HG03280 (cell line): Measurements from ENCODE around the gene ALPK1.
"Not testable (repeated sequence)": the region's sequence is repeated elsewhere in the genome, so short reads cannot be mapped to it uniquely, and the experiment has no call there.

Source experiments
- ATAC-seq: cut with Tn5 transposase; IDR thresholded peaks from one replicate; pipeline ENCODE4 v1.9.1; 2021; ENCODE audit warnings: mild to moderate bottlenecking, moderate library complexity; ENCODE audit not compliant: unreplicated experiment

The ALPK1 gene

GRCh38 chr4:112284166-112284565 is 13.0 kb upstream of the ALPK1 start:
- ATAC-seq = no peak

DNA sequence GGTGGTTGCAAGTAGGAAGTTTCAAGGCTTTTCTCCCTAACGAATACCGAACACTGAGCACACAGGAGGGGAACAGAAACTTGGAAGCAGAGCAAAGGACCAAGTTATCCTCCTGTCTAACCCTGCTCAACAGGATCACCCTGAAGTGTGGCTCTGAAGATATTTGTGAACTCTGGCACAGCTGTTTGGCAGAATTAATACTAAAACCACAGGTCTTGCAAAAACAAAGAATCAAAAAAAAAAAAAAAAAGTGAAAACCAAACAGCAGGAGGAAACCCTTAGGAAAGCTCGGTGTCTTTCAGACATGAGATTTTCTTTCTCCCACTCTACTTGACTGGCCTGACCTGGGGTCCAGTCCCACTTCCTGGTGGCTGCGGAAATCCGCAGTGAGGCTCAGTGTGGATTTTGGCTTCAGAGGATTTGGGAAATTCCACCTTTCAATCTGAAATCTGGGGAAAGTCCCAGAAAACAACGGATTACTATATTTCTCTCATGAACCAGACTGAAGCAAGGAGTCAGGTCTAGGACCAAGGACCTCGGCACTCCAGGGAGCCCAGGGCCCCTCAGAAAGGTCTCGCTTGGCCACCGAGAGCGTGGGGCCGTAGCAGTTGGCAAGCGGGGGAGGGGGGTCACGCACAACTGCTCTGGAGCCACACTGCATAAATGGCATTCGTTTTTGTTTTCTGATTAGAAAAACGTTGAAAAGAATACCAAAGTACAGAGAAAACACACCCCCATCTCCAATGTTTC is 12.3 kb upstream of the ALPK1 start:
- ATAC-seq = no peak

DNA sequence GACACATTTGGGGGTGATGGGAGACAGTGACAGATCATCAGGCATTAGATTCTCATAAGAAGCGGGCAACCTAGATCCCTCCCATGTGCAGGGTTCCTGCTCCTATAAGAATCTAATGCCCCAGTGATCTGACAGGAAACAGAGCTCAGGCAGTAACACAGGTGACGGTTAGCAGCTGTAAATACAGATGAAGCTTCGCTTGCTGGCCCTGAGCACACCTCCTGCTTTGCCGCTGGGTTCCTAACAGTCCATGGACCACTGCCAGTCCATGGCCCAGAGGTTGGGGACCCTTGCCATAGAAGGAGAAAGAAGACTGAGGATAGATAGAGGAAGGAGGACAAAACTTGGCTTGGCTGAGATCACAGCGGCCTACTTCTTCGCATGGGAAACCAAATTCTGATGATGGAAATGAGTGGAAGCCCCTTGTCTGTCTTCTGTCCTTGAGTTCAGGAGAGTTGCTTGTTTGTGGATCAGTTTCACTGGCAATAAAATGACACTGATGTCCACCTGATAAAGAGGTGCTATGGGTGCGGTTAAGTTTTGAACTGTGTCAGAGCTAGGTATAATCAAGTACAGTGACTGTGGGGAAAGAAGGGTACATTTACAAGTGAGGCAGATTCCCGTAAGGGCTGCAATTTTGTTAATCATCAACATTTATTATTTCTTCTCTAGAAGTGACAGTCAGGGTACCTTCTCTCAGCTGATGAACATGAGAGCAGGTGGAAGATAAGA is 9.7 kb upstream of the ALPK1 start:
- peak; percentile 23 for ATAC-seq

DNA sequence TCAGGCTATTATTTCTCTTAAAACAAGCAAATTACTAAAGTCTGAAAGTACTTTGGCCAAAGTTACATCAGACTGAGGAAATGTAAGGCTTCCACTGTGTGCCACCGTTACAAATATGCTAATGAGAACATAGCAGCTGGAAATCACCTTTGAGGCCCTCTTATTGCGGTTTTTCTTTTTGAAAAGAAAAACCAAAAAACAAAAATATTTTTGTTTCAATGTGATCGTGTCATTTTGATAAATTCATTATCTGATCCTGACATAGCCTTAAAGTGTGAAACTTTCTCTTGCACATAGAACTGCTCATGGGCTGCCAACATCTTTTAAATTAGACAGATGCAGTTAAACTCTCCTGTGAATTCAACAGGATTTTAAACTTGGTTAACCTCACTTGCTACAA is 8.7 kb upstream of the ALPK1 start:
- peak; percentile 35 for ATAC-seq

DNA sequence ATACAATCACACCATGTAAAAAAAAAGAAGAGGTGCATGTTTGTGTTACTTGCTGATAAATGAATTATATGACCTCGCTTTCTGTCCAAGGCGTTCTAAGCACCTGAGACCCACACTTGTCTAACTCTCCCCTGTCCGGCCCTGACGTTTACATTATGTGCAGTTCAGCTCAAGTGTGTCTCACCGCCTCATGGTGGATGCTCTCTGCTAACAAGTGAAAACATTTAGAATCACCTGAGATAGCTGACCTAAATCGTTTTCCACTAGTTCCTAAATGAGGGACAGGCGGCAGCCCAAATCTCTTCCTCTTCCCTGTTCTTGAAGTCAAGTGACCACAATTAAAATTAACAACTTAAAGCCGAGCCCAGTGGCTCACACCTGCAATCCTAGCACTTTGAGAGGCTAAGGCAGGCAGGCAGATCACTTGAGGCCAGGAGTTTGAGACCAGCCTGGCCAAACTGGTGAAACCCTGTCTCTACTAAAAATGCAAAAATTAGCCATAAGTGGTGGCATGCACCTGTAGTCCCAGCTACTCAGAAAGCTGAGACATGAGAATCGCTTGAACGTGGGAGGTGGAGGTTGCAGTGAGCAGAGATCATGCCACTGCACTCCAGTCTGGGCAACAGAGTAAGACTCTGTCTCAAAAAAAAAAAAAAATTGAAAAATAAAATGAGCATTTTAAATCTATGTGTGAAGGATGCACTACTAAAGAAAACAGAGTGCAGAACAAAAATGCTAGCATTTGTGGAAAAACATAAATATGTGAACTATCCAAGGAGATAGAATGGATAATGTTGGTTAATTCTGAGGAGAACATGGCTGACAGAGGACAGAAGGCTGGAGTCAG is 7.5 kb upstream of the ALPK1 start:
- ATAC-seq = no peak

DNA sequence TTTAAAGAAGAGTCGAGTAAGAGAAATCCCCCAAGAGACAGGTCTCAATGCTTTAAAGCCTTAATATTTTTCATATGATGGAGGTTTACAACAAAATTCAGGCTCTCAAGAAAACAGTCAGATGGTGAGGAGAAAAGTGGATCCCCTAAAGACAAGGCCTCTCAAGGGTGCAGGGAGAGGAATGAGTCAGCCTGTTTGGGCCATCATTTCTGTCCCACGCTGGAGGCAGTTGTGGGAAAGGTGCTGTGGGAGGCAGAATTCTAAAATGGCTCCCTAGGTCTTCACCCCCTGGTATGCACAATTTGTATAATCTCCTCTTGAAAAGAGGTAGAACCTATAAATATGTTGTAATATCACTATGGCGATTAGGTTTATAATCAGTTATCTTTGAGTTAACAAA is 6.8 kb upstream of the ALPK1 start:
- no peak for ATAC-seq

DNA sequence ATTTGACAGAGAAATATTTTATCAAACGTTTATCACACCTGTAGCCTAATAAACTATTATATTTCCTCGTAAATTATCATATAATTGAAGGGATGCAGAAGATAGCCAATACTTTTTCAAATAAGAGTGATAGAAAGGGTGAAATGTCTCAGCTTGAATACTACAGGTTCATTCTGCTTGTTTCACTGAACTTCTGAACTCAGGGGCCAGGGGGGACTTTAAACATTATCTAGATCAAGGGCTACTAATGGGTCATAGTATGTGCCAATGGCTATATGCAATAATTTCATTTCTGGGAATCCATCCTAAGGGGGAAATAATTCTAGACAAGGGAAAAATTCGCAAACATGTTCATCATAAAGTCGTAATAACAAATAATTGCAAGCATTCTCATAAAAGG is 2.6 kb downstream of the ALPK1 start:
- ATAC-seq = no peak

DNA sequence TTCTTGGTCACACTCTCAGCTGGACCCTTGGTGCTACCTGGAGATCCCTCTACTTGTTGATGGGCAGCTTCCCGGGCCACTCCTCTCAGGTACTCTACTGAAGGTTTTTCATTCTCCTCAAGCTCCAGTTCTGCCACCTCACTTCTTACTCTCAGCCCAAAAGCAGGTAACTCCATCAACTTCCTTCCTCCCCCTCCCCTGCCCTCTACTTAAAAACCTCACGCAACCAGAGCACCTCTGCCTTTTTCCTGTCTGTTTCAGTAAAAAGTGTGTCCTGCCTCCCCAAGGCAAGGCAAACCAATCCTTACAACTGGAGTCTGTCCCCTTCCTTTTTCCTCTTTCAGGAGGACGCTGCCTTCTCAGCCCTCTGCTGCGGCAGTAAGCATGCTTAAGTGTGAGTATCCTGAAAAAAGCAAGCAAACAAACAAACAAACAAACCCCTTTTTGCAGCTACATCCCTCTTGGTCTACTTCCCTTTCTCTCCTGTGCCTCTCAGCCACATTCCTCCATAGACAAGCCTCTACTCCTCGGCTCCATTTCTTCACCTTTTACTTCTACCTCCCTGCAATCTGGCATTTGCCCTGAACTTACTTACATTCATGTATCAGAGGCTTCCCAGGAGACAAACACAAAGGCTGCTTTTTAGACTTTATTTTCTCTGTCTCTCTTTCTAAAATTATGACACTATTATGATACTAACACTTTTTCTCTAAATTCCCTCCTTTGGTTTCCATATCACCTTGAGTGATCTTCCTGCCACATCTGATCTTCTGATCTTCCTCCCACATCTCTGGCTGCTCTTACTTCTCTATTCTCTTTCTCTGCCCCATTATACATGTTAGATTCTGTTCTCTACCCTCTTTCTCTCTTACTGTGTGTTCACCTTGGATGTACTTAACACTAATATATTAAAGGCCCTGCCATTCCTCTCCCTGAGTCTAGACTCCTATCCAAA is 5.4 kb downstream of the ALPK1 start:
- ATAC-seq = no peak

DNA sequence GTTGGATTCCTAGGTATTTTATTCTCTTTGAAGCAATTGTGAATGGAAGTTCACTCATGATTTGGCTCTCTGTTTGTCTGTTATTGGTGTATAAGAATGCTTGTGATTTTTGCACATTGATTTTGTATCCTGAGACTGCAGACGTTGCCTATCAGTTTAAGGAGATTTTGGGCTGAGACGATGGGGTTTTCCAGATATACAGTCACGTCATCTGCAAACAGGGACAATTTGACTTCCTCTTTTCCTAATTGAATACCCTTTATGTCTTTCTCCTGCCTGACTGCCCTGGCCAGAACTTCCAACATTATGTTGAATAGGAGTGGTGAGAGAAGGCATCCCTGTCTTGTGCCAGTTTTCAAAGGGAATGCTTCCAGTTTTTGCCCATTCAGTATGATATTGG is 8.3 kb downstream of the ALPK1 start:
- not testable (repeated sequence) for ATAC-seq

DNA sequence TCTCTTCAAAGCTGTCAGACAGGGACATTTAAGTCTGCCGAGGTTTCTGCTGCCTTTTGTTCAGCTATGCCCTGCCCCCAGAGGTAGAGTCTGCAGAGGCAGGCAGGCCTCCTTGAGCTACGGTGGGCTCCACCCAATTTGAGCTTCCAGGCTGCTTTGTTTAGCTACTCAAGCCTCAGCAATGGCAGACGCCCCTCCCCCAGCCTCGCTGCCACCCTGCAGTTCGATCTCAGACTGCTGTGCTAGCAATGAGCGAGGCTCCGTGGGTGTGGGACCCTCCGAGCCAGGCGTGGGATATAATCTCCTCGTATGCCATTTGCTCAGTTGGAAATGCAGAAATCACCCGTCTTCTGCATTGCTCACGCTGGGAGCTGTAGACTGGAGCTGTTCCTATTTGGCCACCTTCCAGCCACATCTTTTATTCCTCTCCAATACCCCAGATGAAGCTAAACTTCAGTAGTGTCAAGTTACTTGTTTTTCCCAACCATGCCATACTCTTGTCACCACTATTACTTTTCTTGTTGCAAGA is 12.2 kb downstream of the ALPK1 start:
- not testable (repeated sequence) for ATAC-seq

GRCh38 chr4:112311516-112311915 is 14.3 kb downstream of the ALPK1 start:
- no peak for ATAC-seq

GRCh38 chr4:112312610-112313239 is 15.6 kb downstream of the ALPK1 start:
- ATAC-seq = peak; percentile 95

DNA sequence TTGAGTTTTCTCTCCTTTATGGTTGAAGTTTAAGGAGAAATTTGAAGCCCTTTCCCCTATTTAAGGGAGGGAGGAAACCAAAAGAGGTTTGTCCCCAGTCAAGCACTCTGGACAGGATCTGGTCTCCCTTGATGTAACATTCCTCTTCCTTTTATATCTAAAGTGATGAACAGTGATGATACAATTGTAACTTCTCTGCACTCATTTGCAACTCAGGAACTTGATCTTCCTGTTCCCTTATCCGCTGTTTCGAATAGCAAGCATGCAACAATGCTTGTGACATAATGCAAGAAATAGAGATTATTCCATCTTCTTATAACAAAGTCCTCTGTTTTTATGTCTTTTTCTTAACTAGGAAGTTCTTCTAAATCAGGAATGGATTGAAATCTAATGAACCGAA is 18.3 kb downstream of the ALPK1 start:
- no peak for ATAC-seq

- ATAC-seq = no peak
Measured at GRCh38 chr4:112316360-112316759, 19.2 kb downstream of the ALPK1 start.

- peak; percentile 93 for ATAC-seq
Measured at GRCh38 chr4:112318239-112319142, 21.3 kb downstream of the ALPK1 start.

DNA sequence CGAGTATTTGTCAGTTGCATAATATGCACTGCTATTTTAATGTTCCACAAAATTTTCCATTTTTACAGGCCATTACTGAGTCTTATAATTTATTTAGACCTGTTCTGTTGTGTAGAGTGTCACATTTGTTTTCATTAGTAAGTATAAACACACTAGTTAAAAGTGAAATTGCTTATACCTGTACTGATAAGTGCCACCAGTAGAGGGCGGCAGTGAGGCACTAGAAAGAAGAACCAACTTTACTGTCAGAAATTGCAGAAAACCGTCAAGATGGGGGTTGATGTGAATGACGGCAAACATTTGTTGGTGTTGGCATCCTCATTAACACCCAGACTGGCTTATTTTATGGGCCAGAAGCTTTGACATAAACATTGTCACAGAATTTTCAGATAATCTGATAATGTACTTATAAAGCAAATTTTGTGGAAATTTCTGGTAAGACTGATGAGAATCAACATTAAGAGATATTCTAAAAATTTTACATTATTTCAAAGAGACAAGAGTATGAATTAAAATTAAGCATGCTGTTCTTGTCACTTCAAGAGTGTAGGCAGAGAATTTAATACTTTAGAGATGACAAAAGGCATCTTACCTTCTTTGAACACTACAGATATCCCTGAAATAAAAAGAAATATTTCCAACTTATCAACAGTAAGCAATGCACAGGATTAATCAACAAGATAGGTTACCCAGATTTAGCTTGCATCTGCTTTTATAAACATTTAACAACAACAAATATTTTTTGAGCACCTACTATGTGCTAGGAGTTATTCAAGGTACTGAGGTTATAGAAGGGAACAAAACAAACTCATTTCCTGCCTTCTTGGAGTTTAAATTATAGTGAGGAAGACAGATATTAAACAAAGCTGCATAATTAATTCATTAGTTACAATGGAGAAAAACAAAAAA is 24.9 kb downstream of the ALPK1 start:
- ATAC-seq = peak; percentile 26

DNA sequence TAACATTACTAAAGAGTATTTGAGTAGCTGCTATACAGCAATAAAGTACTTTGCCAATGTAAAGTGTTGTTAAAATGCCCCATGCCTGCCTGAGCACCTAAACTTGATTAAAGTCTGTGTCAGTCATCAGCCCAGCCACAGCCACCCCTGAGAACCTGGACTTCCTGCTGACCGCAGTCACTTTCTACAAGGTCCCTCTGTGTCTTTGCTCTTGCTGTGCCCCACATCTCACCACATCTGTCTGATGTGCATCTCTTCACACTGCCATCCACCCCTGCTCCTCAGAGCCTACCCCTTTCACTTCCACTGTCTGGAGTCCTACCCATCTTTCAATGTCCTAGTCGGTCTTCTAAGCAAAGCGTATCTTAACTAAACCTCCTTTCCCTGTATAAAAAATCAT is 25.7 kb downstream of the ALPK1 start:
- ATAC-seq = no peak

- no peak for ATAC-seq
Measured at GRCh38 chr4:112325530-112325929, 28.4 kb downstream of the ALPK1 start.
